HG02943 (cell line): Measurements from ENCODE around the gene RPS6KA5.
"Not testable (repeated sequence)": the region's sequence is repeated elsewhere in the genome, so short reads cannot be mapped to it uniquely, and the experiment has no call there.

Experiments used
- ATAC-seq: cut with Tn5 transposase; IDR thresholded peaks from one replicate; pipeline ENCODE4 v1.9.1; 2021; ENCODE audit warnings: mild to moderate bottlenecking, low read depth, moderate library complexity; ENCODE audit not compliant: unreplicated experiment

Gene RPS6KA5

GRCh38 chr14:90991690-90992443, 68.6 kb downstream of the RPS6KA5 start:
- ATAC-seq: no peak

- no peak for ATAC-seq
Observed at GRCh38 chr14:90990141-90990540, 70.3 kb downstream of the RPS6KA5 start.

DNA sequence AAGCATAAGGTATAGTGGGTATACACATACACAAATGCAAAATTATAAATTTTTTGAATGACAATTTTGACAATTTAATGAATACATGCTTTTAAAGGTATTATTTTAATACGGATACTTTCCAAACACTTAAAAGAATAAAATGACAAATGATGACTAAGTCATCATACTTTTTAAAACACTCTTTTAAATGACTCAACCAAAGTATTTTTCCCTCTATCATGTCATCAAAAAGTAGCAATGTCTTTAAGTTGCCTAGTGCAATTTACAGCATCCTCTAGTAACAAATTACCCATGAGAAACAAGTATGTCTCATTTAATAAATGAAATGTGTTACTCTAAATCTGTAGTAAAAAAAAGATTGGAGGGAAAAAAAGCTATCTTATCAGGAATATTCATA, 73.3 kb downstream of the RPS6KA5 start:
- ATAC-seq: no peak

- ATAC-seq: no peak
Observed at GRCh38 chr14:90986510-90986909, 73.9 kb downstream of the RPS6KA5 start.

GRCh38 chr14:90985601-90986242, 74.7 kb downstream of the RPS6KA5 start:
- no peak for ATAC-seq

GRCh38 chr14:90983560-90983959, 76.9 kb downstream of the RPS6KA5 start:
- ATAC-seq: no peak

DNA sequence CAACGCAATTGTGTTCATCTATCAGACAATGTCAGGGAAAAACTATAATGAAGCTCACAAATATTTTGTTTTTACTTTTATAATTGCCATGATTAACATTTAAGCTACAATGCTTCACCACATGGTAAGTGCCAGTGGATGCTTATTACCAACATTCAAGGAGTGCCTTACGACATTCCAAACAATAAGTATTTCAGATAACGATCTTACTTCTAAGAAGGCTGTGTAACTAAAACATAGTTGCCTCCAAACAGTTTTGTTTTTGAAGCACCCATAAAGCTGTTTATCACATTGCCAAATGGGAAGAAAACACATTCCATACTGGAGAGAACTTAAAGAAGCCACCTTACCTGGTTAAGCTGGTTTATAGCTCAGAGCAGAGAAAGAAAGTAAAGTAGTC, 78.8 kb downstream of the RPS6KA5 start:
- no peak for ATAC-seq

DNA sequence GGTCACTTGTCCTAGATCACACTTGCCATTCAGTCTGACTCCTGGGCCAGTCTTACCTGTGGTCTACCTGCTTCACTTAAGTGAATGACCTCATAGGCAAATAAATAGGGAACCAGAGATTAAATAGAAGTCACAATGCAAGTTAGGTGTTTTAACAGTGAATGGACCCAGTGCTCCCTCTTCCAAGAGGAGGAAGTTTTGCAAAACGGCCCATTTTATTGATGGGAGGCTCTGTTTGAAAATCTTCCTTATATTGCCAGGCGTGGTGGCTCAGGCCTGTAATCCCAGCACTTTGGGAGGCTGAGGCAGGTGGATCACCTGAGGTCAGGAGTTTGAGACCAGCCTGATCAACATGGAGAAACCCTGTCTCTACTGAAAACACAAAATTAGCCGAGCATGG, 79.8 kb downstream of the RPS6KA5 start:
- ATAC-seq: not testable (repeated sequence)

DNA sequence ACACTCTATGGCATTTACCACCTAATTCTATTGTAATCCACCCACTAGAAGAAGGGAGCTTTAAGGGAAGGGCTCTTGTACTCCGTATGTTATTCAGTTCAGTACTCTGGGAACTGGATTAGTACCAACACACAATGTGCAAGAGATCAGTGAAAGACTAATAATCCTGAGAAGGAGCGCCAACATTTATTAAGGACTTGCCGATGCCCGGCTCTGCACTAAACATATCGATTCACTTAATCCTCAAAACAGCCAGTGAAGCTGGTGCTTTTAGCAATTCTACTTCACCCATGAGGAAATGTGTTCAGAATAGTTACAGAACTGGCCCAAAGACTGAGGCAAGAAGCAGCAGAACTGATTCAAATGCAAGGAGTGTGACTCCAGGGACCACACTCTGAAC, 80.9 kb downstream of the RPS6KA5 start:
- ATAC-seq: no peak

DNA sequence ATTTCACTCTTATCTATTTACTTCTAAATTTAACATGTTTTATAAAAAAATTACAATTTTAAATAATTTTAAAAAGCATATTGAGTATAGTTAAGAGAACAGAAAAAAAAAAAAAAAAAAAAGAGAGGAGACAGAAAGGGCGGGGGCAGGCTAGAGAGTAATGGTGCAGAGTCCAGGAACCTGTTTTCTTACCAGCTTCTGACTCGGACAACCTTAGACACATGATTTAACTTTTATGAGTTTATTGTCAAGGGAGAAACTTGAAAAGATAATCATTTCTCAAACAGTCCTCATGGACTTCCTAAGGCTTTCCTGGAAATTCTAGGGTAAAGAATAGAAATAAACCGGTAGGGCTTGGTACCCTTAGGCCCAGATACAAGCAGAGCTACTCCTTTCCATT, 84.3 kb downstream of the RPS6KA5 start:
- no peak for ATAC-seq

DNA sequence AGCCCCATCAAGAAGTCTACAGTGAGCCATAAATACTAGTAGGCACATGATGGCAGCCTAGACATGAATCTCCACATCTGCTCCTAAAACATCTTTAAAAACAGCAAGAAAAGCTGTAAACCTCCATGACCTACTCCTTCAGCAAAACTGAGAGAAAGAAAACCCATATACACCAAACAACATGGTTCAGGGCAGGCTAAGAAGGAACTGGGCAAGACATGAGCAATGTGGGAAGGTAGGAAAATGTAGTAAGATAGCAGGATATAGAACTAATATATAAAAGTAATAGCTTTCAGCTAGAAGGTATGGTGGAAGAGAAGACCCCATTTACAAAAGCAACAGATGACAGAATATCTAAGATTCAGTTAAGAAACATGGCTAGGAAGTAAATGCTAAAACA, 88.8 kb downstream of the RPS6KA5 start:
- ATAC-seq: no peak

- no peak for ATAC-seq
Observed at GRCh38 chr14:90970167-90970600, 90.3 kb downstream of the RPS6KA5 start.

DNA sequence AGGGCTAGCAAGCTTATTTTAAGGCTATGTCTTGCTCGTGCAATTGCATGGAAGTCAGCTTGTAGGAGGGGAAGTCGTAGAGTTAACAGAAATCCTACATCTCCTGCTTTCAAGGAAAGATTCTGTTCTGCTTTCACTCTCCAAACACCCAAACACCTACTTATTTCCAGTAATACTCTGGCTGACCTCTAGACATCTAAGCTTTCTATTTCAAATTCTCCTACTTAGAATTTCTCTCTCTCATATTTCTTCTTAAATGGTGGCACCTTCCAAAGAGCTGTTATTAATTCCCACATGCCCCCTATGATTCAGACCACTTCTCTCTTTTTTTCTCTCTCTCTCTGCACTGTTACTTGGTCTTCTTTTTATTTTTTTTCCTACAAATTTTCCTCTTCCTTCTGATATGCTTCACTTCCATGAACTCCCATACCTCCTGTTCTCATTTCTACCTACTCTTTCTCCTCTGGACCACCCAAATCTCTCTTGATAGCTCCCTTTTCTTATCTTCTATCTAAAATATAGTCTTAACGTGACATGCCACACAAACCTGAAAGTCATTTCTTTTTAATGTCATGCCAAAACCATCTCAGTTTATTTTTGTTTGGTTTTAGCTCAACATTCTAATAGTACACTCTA, 90.8 kb downstream of the RPS6KA5 start:
- no peak for ATAC-seq

- no peak for ATAC-seq
Observed at GRCh38 chr14:90968025-90968424, 92.4 kb downstream of the RPS6KA5 start.

- ATAC-seq: no peak
Observed at GRCh38 chr14:90966493-90966892, 93.9 kb downstream of the RPS6KA5 start.

GRCh38 chr14:90965765-90966164, 94.7 kb downstream of the RPS6KA5 start:
- no peak for ATAC-seq

DNA sequence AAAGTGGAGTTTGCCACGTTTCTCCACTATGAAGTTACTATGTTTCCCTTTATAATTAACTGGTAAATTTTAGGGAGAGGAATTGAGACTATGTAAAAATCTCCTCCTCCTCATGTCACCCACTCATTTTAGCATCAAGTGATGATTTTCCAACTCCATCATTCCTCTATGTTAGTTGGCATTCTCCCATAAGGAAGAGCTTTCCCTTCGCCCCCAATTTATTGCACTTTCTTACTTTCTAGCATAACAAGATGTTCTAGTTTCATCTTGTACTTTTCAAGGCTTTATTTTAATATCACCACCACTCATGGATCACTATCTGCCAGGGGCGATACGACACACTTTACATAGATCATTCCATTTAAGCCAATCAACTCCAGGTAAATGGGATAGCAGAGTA, 97.1 kb downstream of the RPS6KA5 start:
- no peak for ATAC-seq

GRCh38 chr14:90962505-90963109, 97.8 kb downstream of the RPS6KA5 start:
- ATAC-seq: no peak

DNA sequence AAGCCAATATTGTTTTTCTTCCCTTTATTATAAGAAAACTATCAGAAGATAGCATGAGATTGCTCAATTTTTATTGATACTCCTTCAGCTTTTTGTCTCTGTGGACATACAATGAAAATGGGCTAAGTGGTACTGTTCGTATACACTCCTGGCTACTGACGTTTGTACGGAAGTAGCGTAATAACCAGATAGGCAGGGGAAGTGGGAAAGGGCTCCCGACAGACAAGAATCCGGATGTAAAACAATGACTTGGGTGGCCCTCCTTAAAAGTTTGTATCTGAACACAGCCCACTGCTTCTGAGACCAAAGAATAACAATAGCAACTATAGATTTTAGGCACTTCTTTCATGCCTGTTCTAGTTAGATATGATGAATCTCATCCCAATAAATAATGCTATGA, 99.6 kb downstream of the RPS6KA5 start:
- ATAC-seq: no peak

GRCh38 chr14:90959344-90959743, 101.1 kb downstream of the RPS6KA5 start:
- ATAC-seq: no peak

- ATAC-seq: no peak
Observed at GRCh38 chr14:90956273-90956672, 104.2 kb downstream of the RPS6KA5 start.
